Stomach (tissue), 9 donors: ENCODE measurements around the gene CUL4B. TPM values are rescaled to one million over a fixed set of nuclear protein-coding genes. Genes with fewer than 3 reads are reported as not detected.

ENCODE experiments used
- DNase-seq, 2 donors: peaks; one replicate each; pipeline versions ENCODE4 v3.0.0 to v3.0.0-alpha.2; 2013 to 2019
- H3K27ac ChIP-seq, 5 donors: fragments of 200-600 bp in 4 of 5; sonication (generic) in 4 of 5; one replicate each; pipeline ENCODE4 v1.5.1; 2013 to 2019; ENCODE audit warnings: mild to moderate bottlenecking in 1 of 5, moderate library complexity in 1 of 5
- H3K27me3 ChIP-seq, 3 donors: fragments of 200-600 bp; sonication (generic); one replicate each; pipeline ENCODE4 v1.5.1; 2017 to 2019; ENCODE audit warnings: mixed run types in 1 of 3
- H3K36me3 ChIP-seq, 4 donors: fragments of 200-600 bp; sonication (generic); 1 replicate in 3 of 4; 2 replicates in 1 of 4; pipeline ENCODE4 v1.5.1; 2016 to 2019
- H3K4me1 ChIP-seq, 4 donors: fragments of 200-600 bp; sonication (generic); one replicate each; pipeline ENCODE4 v1.5.1; 2016 to 2019
- H3K4me3 ChIP-seq, 4 donors: fragments of 200-600 bp; sonication (generic) in 3 of 4; one replicate each; pipeline ENCODE4 v1.5.1; 2016 to 2019; ENCODE audit warnings: mild to moderate bottlenecking in 1 of 4
- H3K9me3 ChIP-seq, 4 donors: fragments of 200-600 bp; sonication (generic); one replicate each; pipeline ENCODE4 v1.5.1; 2016 to 2019
- EP300 ChIP-seq: sonication (generic); formaldehyde crosslinking; IDR thresholded peaks from one replicate; pipeline ENCODE4 v1.6.1; 2017; ENCODE audit warnings: antibody characterized with exemption
- POLR2A ChIP-seq, 4 donors: fragments of 450-650 bp; IDR thresholded peaks; one replicate each; pipeline ENCODE4 v1.6.1; 2016; ENCODE audit warnings: antibody characterized with exemption in 4 of 4, control low read depth in 2 of 4, mild to moderate bottlenecking in 1 of 4, moderate library complexity in 1 of 4
- POLR2AphosphoS5 ChIP-seq, 3 donors: sonication (generic); formaldehyde crosslinking; IDR thresholded peaks; one replicate each; pipeline ENCODE4 v1.6.1; 2016; ENCODE audit warnings: antibody characterized with exemption in 3 of 3
- WGBS, 5 donors: extraction: QIAGEN DNeasy Blood & Tissue Kit in 3 of 5; methylation state at CpG; one replicate each; pipeline versions ENCODE4 v1.1.5 to v1.1.7; 2013 to 2018; 5-methylcytosine and 5-hydroxymethylcytosine counted together
- intact Hi-C: fragments of 100-400 bp; cut with DNase I; formaldehyde crosslinking; loops from one replicate; pipeline ENCODE4 v1.15.1; 2023; ENCODE audit warnings: low total_unique reads
- polyA plus RNA-seq, 3 donors: library from polyadenylated mRNA; stranded (reverse); fragments of 200-250 nt; gene quantifications; one replicate each; pipeline ENCODE4 v1.2.3, GENCODE V29; 2013
- total RNA-seq, 5 donors: library from RNA; depleted of rRNA; stranded (reverse); fragments of >200 nt; gene quantifications; one replicate each; pipeline versions ENCODE4 v1.1.0 to v1.2.3, GENCODE V29; 2014 to 2016
- TF ChIP-seq, protein P1 (sequence below), 7 experiments: fragments of 450-650 bp in 4 of 7; fragments of 200-600 bp in 3 of 7; sonication (generic) in 3 of 7; IDR thresholded peaks; one replicate each; pipeline ENCODE4 v1.5.1; 2016 to 2019; ENCODE audit warnings: antibody characterized with exemption in 7 of 7, control low read depth in 2 of 7, mild to moderate bottlenecking in 1 of 7
- donor health status: healthy with polysubstance abuse.
- donor health status: Bipolar disorder and iron deficiency.
- donor health status: healthy.

The CUL4B gene
- total and polyA plus RNA-seq, 8 donors: 6.7 to 54.0 (median 23.3) TPM

DNA sequence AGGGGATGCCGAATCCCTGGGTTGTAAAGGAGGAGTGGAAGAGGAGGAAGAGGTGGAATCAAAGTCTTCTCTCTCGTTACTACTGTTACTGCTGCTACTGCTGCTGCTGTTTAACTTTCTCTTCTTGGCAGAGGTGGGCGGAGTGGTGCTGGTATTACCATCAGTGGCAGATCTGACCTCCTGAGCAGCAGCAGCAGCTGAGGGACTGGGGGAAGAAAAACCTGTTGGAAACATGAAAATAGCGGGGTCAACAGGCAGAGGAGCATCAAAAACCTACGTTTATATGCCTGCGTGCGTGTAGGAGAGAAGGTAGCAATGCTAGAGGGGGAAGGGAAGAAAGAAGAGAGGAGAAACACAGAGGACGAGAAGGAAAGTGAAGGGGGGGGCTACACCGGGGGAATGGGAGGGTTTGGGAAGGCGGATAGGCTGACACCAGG is 339 bp downstream of the CUL4B start:
- peaks cover 0 to 3% (median 0%) of the 10 kb centered on the region in 4 donors for H3K36me3 ChIP-seq
- H3K9me3 ChIP-seq: no peaks in the 10 kb centered on the region
- peak; percentile 36 to 71 for DNase-seq
- no peak for TF ChIP-seq POLR2A (IDR thresholded peaks at IDR 0.05)
- TF ChIP-seq POLR2AphosphoS5 (IDR thresholded peaks at IDR 0.05): peak in 1 of 3 donors; percentile 45
- intact Hi-C loops: no loop called here
- peaks cover 0 to 42% (median 9%) of the 10 kb centered on the region in 4 donors for H3K4me1 ChIP-seq
- peaks cover 0 to 3% (median 0%) of the 10 kb centered on the region in 3 donors for H3K27me3 ChIP-seq
- 0 to 27% (median 6%) methylated on average over 2 to 10 of the region's 10 CpGs for WGBS, 5 donors
- peak overlapping the region; percentile 96 to 98 (median 98) for H3K27ac ChIP-seq
- peak overlapping the region; percentile 57 to 60 (median 59) for H3K4me3 ChIP-seq

DNA sequence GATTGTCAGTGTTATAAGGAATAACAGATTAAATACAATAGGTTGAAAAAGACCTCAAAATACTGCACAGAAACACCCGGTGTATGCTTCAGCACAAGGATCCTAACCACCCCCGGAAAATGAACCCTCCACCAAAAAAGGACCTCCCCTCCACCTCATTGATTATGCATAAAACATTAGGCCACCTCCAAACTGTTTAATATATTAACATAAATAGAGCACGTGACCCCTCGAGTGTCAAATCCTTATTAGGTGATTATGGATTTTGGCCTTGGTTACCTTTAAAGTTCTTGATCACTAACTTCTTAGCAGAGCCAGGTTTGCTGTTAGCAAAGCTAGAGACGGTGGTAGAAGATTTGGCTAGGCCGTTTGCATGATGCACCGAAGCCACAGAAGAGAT is 958 bp downstream of the CUL4B start:
- no peak for TF ChIP-seq POLR2AphosphoS5 (IDR thresholded peaks at IDR 0.05)
- DNase-seq: peak in 1 of 2 donors; percentile 9
- peaks cover 0 to 48% (median 9%) of the 10 kb centered on the region in 4 donors for H3K4me1 ChIP-seq
- H3K27me3 ChIP-seq: peaks cover 0 to 3% (median 0%) of the 10 kb centered on the region in 3 donors
- intact Hi-C loops: no loop called here
- H3K4me3 ChIP-seq: peak overlapping the region; percentile 57 to 60 (median 59)
- WGBS, 5 donors: 0 to 36% (median 4%) methylated on average over 7 of the region's 7 CpGs
- H3K36me3 ChIP-seq: peaks cover 0 to 5% (median 0%) of the 10 kb centered on the region in 4 donors
- H3K9me3 ChIP-seq: no peaks in the 10 kb centered on the region
- H3K27ac ChIP-seq: peak overlapping the region; percentile 96 to 98 (median 98)

DNA sequence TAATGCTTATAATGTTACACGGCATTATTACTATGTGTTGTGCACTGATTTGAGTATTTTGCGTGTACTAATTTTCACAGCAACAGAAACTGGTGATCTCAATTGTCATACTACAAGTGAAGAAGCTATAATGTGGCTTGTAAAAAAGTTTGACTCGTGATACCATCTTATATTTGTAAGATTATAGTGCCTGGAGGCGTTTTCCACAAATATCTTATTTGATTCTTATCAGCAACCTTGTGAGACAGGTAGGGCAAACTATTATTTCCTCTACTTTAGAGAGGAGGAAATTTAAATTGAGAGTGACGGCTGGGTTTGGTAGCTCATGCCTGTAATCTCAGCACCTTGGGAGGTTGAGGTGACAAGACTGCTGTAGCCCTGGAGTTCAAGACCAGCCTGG is 4.5 kb downstream of the CUL4B start:
- no peaks in the 10 kb centered on the region for H3K9me3 ChIP-seq
- TF ChIP-seq, protein P1, sequence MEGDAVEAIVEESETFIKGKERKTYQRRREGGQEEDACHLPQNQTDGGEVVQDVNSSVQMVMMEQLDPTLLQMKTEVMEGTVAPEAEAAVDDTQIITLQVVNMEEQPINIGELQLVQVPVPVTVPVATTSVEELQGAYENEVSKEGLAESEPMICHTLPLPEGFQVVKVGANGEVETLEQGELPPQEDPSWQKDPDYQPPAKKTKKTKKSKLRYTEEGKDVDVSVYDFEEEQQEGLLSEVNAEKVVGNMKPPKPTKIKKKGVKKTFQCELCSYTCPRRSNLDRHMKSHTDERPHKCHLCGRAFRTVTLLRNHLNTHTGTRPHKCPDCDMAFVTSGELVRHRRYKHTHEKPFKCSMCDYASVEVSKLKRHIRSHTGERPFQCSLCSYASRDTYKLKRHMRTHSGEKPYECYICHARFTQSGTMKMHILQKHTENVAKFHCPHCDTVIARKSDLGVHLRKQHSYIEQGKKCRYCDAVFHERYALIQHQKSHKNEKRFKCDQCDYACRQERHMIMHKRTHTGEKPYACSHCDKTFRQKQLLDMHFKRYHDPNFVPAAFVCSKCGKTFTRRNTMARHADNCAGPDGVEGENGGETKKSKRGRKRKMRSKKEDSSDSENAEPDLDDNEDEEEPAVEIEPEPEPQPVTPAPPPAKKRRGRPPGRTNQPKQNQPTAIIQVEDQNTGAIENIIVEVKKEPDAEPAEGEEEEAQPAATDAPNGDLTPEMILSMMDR (IDR thresholded peaks at IDR 0.05): no peak
- no peak for TF ChIP-seq POLR2AphosphoS5 (IDR thresholded peaks at IDR 0.05)
- no peak for TF ChIP-seq POLR2A (IDR thresholded peaks at IDR 0.05)
- TF ChIP-seq EP300: no peak
- peaks cover 0 to 32% (median 0%) of the 10 kb centered on the region in 4 donors for H3K4me1 ChIP-seq
- H3K36me3 ChIP-seq: peaks cover 0 to 5% (median 0%) of the 10 kb centered on the region in 4 donors
- H3K27me3 ChIP-seq: peaks cover 0 to 3% (median 0%) of the 10 kb centered on the region in 3 donors
- no peak overlapping the region for H3K27ac ChIP-seq
- H3K4me3 ChIP-seq: no peak overlapping the region
- DNase-seq: no peak
- intact Hi-C loops: no loop called here
- 59 to 91% (median 66%) methylated on average over 5 of the region's 5 CpGs for WGBS, 5 donors

DNA sequence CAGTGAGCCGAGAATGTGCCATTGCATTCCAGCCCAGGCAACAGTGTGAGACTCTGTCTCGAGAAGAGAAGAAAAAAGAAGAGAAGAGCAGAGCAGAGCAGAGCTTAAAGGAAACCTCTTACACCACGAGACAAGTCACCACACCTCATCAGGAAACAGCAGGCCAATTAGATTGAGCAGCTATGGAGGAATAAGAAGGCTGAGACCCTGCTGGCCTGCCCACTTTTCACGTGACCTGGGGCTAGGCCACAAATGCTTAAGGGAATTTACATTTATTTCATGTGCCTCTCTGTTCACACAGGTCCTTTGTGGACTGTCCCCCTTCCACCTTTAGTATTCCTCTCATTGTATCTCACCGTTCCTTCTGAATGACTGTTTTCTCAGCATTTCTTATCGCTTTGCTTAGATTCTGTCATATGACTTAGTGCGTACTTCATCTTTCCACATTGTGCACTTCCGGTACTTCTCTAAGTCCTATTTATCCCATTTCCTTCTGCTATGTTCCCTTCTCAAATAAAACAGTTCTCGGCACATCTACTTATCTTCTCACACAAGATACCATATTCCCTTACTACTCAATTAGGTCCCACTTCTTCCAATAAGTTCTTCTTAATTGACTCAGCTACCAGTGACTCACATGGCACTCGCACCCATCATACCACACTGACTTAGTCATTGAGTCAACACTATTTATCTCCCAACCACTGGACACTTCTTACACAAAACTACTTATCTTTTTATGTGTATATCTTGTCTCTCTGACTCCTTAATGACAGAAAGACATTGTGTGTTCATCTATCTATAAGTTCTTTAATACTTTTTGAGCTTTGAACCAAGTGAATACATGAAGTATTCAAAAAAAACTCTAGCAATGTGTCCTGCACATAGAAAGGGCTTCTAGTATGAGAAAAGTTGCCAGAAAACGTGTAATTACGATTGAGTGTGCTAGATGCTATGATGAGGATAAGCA is 11.0 kb downstream of the CUL4B start:
- 61 to 76% (median 70%) methylated on average over 12 of the region's 12 CpGs for WGBS, 5 donors

DNA sequence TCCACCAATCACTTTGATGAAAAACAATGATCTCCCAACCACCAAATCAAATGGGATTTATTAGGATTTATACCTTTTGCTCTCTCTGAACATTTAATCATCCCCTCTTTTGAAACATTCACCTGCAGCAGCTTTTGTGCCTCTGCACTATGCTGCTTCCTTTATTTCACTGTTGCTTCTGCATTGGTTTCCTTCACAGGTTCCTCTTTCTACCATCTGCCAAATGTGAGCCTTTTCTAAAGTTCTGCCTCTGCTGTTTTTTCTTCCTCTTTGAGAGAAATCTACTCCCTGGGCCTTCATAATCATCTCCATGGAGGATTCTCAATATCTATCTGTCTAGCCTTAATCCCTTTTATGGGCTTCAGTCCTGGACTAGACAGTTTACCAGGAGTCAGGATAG is 24.7 kb downstream of the CUL4B start:
- H3K27me3 ChIP-seq: no peaks in the 10 kb centered on the region
- intact Hi-C loops: no loop called here
- TF ChIP-seq EP300 (no peak), POLR2A (IDR thresholded peaks at IDR 0.05) (no peak), POLR2AphosphoS5 (IDR thresholded peaks at IDR 0.05) (no peak)
- TF ChIP-seq, protein P1 (IDR thresholded peaks at IDR 0.05): no peak
- H3K4me3 ChIP-seq: no peak overlapping the region
- no peak for DNase-seq
- no peaks in the 10 kb centered on the region for H3K9me3 ChIP-seq
- H3K36me3 ChIP-seq: peaks cover 5 to 97% (median 91%) of the 10 kb centered on the region in 4 donors
- no peak overlapping the region for H3K27ac ChIP-seq
- no peaks in the 10 kb centered on the region for H3K4me1 ChIP-seq

More for the DNA sequence above, 11.0 kb downstream of the CUL4B start:
- Histone ChIP-seq H3K4me3 (no peak overlapping the region), H3K27ac (peak overlapping the region in 2 of 5 donors; percentile 35 to 39), H3K36me3 (peaks cover 0 to 4% (median 0%) of the 10 kb centered on the region in 4 donors), H3K9me3 (no peaks in the 10 kb centered on the region), H3K4me1 (peaks cover 0 to 9% (median 0%) of the 10 kb centered on the region in 4 donors), H3K27me3 (no peaks in the 10 kb centered on the region)
- peak in 1 of 2 donors; percentile 27 for DNase-seq
- intact Hi-C loops: no loop called here
- TF ChIP-seq, protein P1 (IDR thresholded peaks at IDR 0.05): no peak
- TF ChIP-seq POLR2AphosphoS5 (IDR thresholded peaks at IDR 0.05): no peak
- TF ChIP-seq EP300: no peak
- TF ChIP-seq POLR2A (IDR thresholded peaks at IDR 0.05): no peak
